Skeletal muscle satellite cell (primary cell): ENCODE measurements around the gene GNG3.
"Not testable (repeated sequence)": the region's sequence is repeated elsewhere in the genome, so short reads cannot be mapped to it uniquely, and the experiment has no call there.

ENCODE experiments used
- H3K27me3 ChIP-seq: 2 replicates; pipeline ENCODE4 v1.7.0; 2013; ENCODE audit warnings: low read length; ENCODE audit not compliant: control insufficient read depth, insufficient read depth
- H3K36me3 ChIP-seq: 2 replicates; pipeline ENCODE4 v1.7.0; 2013; ENCODE audit warnings: mild to moderate bottlenecking, control low read depth, low read length; ENCODE audit not compliant: insufficient read depth
- H3K4me1 ChIP-seq: 2 replicates; pipeline ENCODE4 v1.7.0; 2013; ENCODE audit warnings: low read length; ENCODE audit not compliant: control insufficient read depth, insufficient read depth
- H3K4me2 ChIP-seq: 2 replicates; pipeline ENCODE4 v1.7.0; 2013; ENCODE audit warnings: mild to moderate bottlenecking, low read length
- H3K4me3 ChIP-seq: 2 replicates; pipeline ENCODE4 v1.7.0; 2013; ENCODE audit warnings: low read length
- H3K9ac ChIP-seq: 2 replicates; pipeline ENCODE4 v1.7.0; 2013; ENCODE audit warnings: mild to moderate bottlenecking, low read depth, low read length, moderate library complexity
- H3K9me3 ChIP-seq: replicated peaks from 2 replicates; pipeline ENCODE4 v1.7.0; 2013; ENCODE audit warnings: mild to moderate bottlenecking, control low read depth, low read length

The GNG3 gene

DNA sequence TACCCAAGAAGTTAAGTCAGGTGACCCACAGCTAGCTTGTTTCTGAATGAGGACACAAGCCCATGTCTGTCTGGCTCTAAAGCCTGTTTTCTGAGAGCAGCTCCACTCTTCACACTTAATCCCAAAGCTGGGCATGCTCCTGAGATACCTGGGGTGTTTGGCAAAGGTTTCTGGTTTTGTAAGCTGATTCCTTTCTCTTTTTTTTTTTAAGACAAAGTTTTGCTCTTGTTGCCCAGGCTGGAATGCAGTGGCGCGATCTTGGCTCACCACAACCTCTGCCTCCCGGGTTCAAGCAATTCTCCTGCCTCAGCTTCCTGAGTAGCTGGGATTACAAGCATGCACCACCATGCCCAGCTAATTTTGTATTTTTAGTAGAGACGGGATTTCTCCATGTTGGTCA lies 13.9 kb upstream of the GNG3 start:
- H3K4me2 ChIP-seq, H3K4me3 ChIP-seq, H3K9ac ChIP-seq, H3K27me3 ChIP-seq, H3K9me3 ChIP-seq: not testable (repeated sequence)
- Histone ChIP-seq H3K36me3 (peaks cover 32% of the 10 kb centered on the region), H3K4me1 (peaks cover 17% of the 10 kb centered on the region)

DNA sequence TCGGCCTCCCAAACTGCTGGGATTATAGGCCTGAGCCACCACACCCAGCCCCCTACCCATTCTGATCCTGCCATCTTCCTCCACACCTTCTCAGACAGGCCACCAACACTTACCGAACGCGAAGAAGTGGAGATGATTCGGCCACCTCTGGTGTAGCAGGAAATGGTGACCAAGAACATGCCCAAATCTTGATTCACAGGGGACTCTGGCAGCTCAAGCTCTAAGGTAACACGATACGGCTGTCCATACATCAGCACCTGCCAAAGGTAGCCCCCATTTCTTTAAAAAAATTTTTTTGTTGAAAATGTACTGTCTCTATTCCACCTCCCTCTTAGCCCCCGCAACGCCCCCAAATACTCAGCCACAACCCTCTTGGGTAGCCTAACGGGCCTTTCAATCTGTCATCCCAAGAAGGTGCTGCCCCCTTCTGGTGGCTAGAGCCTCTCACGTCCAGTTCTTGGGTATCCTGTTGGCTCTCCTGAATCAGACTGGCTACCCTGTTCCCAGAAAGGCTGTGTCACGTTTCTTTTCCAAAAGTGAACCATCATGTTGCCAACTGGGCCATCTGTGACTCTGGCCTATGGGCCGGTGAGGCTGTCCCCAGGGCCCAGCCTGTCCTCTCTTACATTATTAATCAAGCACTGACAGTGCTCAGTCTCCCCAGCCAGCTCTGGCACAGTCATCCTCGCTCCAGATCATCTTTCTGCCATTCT lies 12.9 kb upstream of the GNG3 start:
- Histone ChIP-seq H3K27me3 (no peaks in the 10 kb centered on the region), H3K4me1 (peaks cover 9% of the 10 kb centered on the region), H3K9ac (peak overlapping the region; percentile 22), H3K4me2 (no peak overlapping the region), H3K36me3 (peaks cover 32% of the 10 kb centered on the region), H3K9me3 (no peaks in the 10 kb centered on the region), H3K4me3 (no peak overlapping the region)

DNA sequence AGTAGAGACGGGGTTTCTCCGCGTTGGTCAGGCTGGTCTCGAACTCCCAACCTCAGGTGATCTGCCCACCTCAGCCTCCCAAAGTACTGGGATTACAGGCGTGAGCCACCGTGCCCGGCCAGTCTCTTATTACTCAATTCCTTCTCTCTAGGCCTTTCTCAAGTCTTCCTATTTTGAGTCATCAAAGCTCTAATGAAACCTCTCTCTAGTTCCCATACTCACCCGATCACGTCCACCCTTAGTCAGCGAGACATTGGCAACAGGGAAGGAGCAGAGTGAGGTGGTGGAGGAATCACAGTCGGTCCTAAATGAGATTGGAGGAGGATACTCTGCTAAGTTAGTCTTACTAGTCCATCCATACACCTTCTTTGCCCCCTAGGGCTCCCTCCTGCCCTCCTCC lies 5.2 kb upstream of the GNG3 start:
- Histone ChIP-seq H3K36me3 (peaks cover 10% of the 10 kb centered on the region), H3K4me1 (peaks cover 14% of the 10 kb centered on the region)

DNA sequence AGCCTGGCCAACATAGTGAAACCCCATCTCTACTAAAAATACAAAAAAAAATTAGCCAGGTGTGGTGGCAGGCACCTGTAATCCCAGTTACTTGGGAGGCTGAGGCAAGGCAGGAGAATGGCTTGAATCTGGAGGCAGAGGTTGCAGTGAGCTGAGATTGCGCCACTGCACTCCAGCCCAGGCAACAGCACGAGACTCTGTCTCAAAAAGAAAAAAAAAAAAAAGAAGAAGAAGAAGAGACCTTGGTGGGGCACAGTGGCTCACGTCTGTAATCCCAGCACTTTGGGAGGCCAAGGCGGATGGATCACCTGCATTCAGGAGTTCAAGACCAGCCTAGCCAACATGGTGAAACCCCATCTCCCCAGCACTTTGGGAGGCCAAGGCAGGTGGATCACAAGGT lies 3.6 kb upstream of the GNG3 start:
- not testable (repeated sequence) for H3K9me3 ChIP-seq, H3K36me3 ChIP-seq, H3K9ac ChIP-seq

More for the DNA sequence above, 5.2 kb upstream of the GNG3 start:
- no peak overlapping the region for H3K4me3 ChIP-seq
- no peak overlapping the region for H3K4me2 ChIP-seq
- H3K9ac ChIP-seq: no peak overlapping the region
- no peaks in the 10 kb centered on the region for H3K27me3 ChIP-seq
- H3K9me3 ChIP-seq: no peaks in the 10 kb centered on the region

DNA sequence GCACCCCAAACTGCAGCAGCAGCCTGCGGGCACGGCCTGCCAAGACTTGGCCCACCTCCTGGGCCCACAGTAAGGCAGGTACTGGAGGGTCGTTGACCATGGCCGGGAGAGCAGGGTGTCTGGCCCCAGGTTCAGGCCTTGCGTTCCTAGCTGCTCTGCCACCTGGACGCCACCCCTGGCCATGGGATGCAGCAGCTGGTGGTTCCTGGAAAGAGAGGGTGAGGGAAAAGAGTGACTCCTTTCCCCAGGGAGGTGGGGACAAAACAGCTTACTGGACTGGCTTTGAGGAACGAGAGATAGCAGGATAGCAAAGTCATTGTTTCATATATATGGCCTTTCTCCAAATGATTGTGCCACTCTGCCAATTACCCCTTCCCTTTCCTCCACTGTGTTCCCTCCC lies 2.1 kb upstream of the GNG3 start:
- H3K9ac ChIP-seq: peak overlapping the region; percentile 78
- H3K4me2 ChIP-seq: peak overlapping the region; percentile 87
- H3K4me1 ChIP-seq: peaks cover 32% of the 10 kb centered on the region
- H3K4me3 ChIP-seq: peak overlapping the region; percentile 92
- peaks cover 11% of the 10 kb centered on the region for H3K36me3 ChIP-seq
- no peaks in the 10 kb centered on the region for H3K9me3 ChIP-seq
- no peaks in the 10 kb centered on the region for H3K27me3 ChIP-seq

More for the DNA sequence above, 3.6 kb upstream of the GNG3 start:
- not testable (repeated sequence) for H3K4me3 ChIP-seq, H3K27me3 ChIP-seq, H3K4me2 ChIP-seq
- H3K4me1 ChIP-seq: peaks cover 20% of the 10 kb centered on the region

DNA sequence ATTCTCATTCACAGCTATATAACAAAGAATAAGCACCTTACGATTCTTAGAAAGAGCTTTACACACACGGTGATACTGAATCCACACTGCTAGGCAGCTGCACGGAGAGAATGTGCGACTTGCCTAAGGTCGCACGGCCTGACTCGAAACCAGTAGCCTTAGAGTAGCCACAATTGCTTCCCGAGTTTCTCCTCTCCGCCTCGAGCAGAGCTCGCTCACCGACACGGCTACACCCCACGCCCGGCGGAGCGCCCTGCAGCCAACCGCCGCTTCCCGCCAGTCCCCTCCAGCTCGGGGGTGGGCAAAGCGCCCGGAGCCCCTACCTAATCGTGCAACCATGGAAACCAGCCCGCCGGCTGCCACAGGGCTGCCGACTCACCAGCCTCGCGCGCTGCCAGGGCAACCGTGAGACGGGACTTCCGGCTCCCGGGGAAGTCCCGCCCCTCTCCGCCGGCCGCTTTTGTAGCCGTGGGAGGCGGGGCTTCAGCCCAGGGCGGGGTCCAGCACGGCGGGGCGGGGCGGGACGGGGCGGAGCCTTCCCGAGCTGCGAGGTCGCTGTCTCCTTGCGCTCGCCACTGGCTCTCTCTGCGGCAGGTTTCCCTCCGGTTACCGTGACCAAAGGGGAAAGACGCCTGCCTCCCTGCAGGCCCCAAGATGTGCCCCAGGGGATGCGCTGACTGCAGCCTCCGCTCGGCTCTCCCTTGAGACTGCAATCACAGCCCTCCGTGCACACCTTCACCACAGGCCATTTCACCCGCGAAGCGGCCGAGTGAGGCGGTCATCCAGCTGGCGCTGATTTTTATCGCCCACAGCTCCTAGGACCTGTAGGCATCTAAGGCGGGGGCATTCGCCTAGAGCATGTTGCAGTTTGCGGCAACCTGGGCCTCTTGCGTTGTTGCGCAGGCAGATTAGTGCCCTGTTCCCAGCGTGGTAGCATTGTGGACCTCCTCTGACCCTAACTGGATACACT lies 1.3 kb upstream of the GNG3 start:
- peak overlapping the region; percentile 78 for H3K9ac ChIP-seq
- peaks cover 33% of the 10 kb centered on the region for H3K4me1 ChIP-seq
- H3K9me3 ChIP-seq: no peaks in the 10 kb centered on the region
- H3K27me3 ChIP-seq: no peaks in the 10 kb centered on the region
- peaks cover 13% of the 10 kb centered on the region for H3K36me3 ChIP-seq
- peak overlapping the region; percentile 92 for H3K4me3 ChIP-seq
- peak overlapping the region; percentile 91 for H3K4me2 ChIP-seq

DNA sequence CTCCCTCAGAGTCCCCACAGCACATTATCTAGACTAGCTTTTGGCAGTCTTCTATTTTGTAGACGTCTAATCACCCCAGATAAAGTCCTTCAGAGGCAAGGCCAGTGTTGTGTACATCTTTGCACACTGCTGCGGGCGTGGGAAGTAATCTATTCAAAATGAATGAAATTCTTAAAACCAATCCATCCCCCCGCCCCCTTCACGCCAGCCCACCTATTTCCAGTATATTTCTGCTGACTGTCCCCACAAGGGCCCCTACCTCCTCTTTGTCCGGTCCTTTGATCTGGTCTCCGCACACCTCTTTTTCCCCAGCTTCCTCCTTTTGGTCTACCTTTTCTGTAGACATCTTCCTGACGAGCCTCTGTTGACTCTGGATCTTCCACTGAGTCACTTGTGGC lies 627 bp upstream of the GNG3 start:
- Histone ChIP-seq H3K27me3 (no peaks in the 10 kb centered on the region), H3K9me3 (no peaks in the 10 kb centered on the region), H3K4me3 (peak overlapping the region; percentile 70), H3K4me1 (peaks cover 33% of the 10 kb centered on the region), H3K4me2 (peak overlapping the region; percentile 91), H3K36me3 (peaks cover 16% of the 10 kb centered on the region), H3K9ac (no peak overlapping the region)

DNA sequence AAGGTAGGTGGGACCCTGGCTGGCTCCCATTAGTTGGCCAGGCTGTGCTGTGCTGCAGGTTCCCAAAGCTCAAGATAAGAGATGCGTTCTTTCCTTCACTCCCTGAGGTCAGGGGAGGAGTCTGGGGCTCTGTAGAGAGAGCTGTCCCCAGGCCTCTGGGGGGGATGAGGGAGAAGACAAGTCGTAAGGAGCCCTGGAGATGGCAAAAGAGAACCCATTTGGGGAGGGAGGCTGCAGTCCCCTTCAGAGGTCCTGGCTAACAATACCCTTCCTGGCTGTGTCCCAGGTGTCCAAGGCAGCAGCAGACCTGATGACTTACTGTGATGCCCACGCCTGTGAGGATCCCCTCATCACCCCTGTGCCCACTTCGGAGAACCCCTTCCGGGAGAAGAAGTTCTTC lies 916 bp downstream of the GNG3 start:
- peaks cover 33% of the 10 kb centered on the region for H3K4me1 ChIP-seq
- peak overlapping the region; percentile 87 for H3K4me2 ChIP-seq
- no peaks in the 10 kb centered on the region for H3K27me3 ChIP-seq
- peaks cover 30% of the 10 kb centered on the region for H3K36me3 ChIP-seq
- peak overlapping the region; percentile 90 for H3K9ac ChIP-seq
- H3K9me3 ChIP-seq: no peaks in the 10 kb centered on the region
- no peak overlapping the region for H3K4me3 ChIP-seq

DNA sequence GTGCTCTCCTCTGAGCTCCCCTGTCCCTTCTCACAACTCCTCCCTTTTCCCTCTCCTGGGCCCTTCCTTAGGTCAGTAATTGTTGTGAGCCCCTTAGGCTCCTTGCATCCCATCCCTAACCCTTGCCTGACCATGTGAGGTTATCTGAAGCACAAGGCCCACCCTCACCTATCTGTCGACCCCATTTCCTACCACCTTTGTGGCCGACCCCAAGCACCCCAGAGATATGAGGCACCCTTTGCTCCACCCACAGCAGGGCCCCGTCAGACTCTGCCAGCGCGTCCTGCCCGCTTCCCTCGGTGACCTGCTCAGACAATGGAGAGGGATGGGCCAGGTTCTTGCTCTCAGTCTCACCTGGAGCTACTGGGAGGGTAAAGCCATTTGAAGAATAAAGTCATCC lies 1.3 kb downstream of the GNG3 start:
- H3K36me3 ChIP-seq: peaks cover 34% of the 10 kb centered on the region
- H3K4me1 ChIP-seq: peaks cover 33% of the 10 kb centered on the region

DNA sequence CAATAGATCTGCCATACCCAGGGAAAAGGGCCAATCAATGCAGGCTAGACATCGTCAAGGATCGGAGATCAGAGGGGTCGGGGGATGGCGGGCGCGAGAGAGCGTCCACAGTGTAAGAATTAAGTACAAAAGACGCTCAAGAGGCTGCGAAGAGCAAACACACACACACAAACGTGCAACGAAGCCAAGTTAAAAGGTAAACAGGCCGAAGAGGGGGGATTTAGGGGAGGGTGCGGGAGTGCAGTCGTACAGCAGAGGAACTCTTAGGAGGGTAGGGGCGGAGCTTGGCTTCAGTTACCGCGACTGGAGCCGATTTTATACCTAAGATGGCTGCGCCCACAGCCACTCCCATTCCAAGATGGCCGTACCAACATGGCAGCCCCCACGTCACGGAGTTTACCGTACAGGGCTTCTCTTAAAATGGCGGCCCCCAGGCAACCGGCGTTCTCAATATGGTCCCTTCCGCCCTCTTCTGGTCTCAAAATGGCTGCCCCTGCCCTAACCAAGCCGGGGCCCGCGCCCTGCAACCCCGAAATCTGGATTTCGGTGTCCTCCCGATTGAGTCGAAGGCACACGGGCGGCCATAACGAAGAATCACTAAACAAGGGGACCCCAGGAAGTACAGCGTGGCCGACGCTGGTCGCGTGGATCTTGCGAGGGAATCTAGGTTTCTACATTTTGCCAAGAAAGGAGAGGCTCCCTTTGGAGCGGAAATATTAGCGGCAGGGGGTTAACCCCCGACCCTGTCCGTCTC lies 1.9 kb downstream of the GNG3 start:
- H3K4me3 ChIP-seq: peak overlapping the region; percentile 69
- H3K4me2 ChIP-seq: peak overlapping the region; percentile 87
- peaks cover 33% of the 10 kb centered on the region for H3K4me1 ChIP-seq
- no peaks in the 10 kb centered on the region for H3K27me3 ChIP-seq
- peaks cover 39% of the 10 kb centered on the region for H3K36me3 ChIP-seq
- H3K9ac ChIP-seq: peak overlapping the region; percentile 90
- no peaks in the 10 kb centered on the region for H3K9me3 ChIP-seq

More for the DNA sequence above, 1.3 kb downstream of the GNG3 start:
- peak overlapping the region; percentile 90 for H3K9ac ChIP-seq
- peak overlapping the region; percentile 87 for H3K4me2 ChIP-seq
- peak overlapping the region; percentile 69 for H3K4me3 ChIP-seq
- H3K27me3 ChIP-seq: no peaks in the 10 kb centered on the region
- no peaks in the 10 kb centered on the region for H3K9me3 ChIP-seq

DNA sequence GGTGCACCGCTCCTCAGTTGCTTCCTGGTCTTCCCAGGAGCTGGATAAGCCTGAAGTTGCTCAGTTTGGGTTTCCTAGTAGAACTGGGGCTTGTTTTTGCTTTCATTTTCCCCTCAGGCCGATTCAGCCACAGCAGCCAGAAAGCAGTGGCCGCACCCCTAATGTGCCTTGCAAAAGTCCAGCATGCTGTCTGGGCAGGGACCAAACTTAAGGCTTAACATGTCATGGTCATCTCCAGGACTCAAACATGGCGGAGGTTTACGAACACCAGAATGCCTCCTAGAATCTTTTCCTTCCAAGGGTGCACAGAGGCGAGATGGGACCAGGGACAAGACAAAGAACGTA lies 2.5 kb downstream of the GNG3 start:
- H3K4me3 ChIP-seq: peak overlapping the region; percentile 68
- H3K4me2 ChIP-seq: peak overlapping the region; percentile 87
- no peaks in the 10 kb centered on the region for H3K9me3 ChIP-seq
- no peaks in the 10 kb centered on the region for H3K27me3 ChIP-seq
- peaks cover 33% of the 10 kb centered on the region for H3K4me1 ChIP-seq
- H3K9ac ChIP-seq: peak overlapping the region; percentile 90
- peaks cover 44% of the 10 kb centered on the region for H3K36me3 ChIP-seq
